CD4-positive, alpha-beta T cell (primary cell): ENCODE results near the gene AGAP1. TPM values are rescaled to one million over a fixed set of nuclear protein-coding genes. Genes with fewer than 3 reads are reported as not detected.

Experiments used
- ATAC-seq: fragments of 200-7000 bp; cut with Tn5 transposase; one replicate; pipeline ENCODE4 v1.10.0; 2022; ENCODE audit warnings: mild to moderate bottlenecking; ENCODE audit not compliant: poor library complexity
- CTCF ChIA-PET: fragments of 350-600 bp; sonication (Branson Sonifier 250); formaldehyde crosslinking; loops from one replicate; lab custom pipeline; 2021; ENCODE audit warnings: antibody characterized with exemption, inconsistent platforms; lab: Charles Lee
- POLR2A ChIA-PET: fragments of 350-600 bp; sonication (Branson Sonifier 250); formaldehyde crosslinking; loops from one replicate; lab custom pipeline; 2021; ENCODE audit warnings: antibody characterized with exemption, inconsistent platforms; lab: Charles Lee
- DNase-seq, 14 experiments: peaks; one replicate each; pipeline ENCODE4 v3.0.0-alpha.2; 2013 to 2020; ENCODE audit warnings: mixed read lengths in 2 of 14
- H3K27ac ChIP-seq, 2 donors: one replicate each; pipeline versions ENCODE4 v1.5.1 to v1.7.0; 2013; ENCODE audit warnings: low read length in 2 of 2, low read depth in 1 of 2, mild to moderate bottlenecking in 1 of 2
- H3K27me3 ChIP-seq, 2 experiments: 1 replicate in 1 of 2; 2 replicates in 1 of 2; pipeline versions ENCODE4 v1.6.1 to v1.7.0; 2013; ENCODE audit warnings: low read length in 2 of 2, control low read depth in 1 of 2, mild to moderate bottlenecking in 1 of 2, moderate library complexity in 1 of 2; ENCODE audit not compliant: insufficient read depth in 2 of 2, control insufficient read depth in 1 of 2
- H3K36me3 ChIP-seq: one replicate; pipeline ENCODE4 v1.6.1; 2013; ENCODE audit warnings: low read length, control low read depth; ENCODE audit not compliant: insufficient read depth
- H3K4me1 ChIP-seq: one replicate; pipeline ENCODE4 v1.6.1; 2013; ENCODE audit warnings: low read length, control low read depth; ENCODE audit not compliant: insufficient read depth
- H3K4me3 ChIP-seq: one replicate; pipeline ENCODE4 v1.5.1; 2013; ENCODE audit warnings: mild to moderate bottlenecking, low read length, moderate library complexity
- H3K9me3 ChIP-seq, 2 experiments: 1 replicate in 1 of 2; 2 replicates in 1 of 2; pipeline versions ENCODE4 v1.6.1 to v1.7.0; 2013; ENCODE audit warnings: low read length in 2 of 2, mild to moderate bottlenecking in 2 of 2, control low read depth in 1 of 2, moderate library complexity in 1 of 2; ENCODE audit not compliant: control insufficient read depth in 1 of 2, insufficient read depth in 1 of 2
- H3K27ac Mint-ChIP-seq: one replicate; pipeline ENCODE4 v1.8.0; 2020; ENCODE audit warnings: mixed read lengths
- H3K27me3 Mint-ChIP-seq: one replicate; pipeline ENCODE4 v1.8.0; 2021; ENCODE audit warnings: mixed read lengths
- H3K36me3 Mint-ChIP-seq: one replicate; pipeline ENCODE4 v1.8.0; 2021; ENCODE audit warnings: low read depth, mixed read lengths
- H3K4me1 Mint-ChIP-seq: one replicate; pipeline ENCODE4 v1.8.0; 2021; ENCODE audit warnings: low read depth, mixed read lengths
- H3K4me3 Mint-ChIP-seq: one replicate; pipeline ENCODE4 v1.8.0; 2020; ENCODE audit warnings: mild to moderate bottlenecking, mixed read lengths
- H3K9me3 Mint-ChIP-seq: one replicate; pipeline ENCODE4 v1.8.0; 2020; ENCODE audit warnings: mixed read lengths
- intact Hi-C, 2 experiments: fragments of 100-400 bp; cut with DNase I in 1 of 2; cut with micrococcal nuclease in 1 of 2; formaldehyde crosslinking; loops; one replicate each; pipeline versions ENCODE4 v1.15.1 to v1.9.0; 2023 to 2025; cut with DNase I, micrococcal nuclease
- total RNA-seq, 174 experiments: library from RNA in 2 of 174; stranded (reverse) in 2 of 174; gene quantifications; one replicate each; pipeline ENCODE4 v1.2.3 and lab custom pipeline; 2021 to 2026
- TF ChIP-seq, protein P1 (sequence below): fragments of 200-600 bp; IDR thresholded peaks from one replicate; pipeline ENCODE4 v1.8.0; 2022; ENCODE audit warnings: antibody characterized with exemption, mild to moderate bottlenecking

The AGAP1 gene
- total RNA-seq, 2 experiments from 2014 or later, result 2.6 to 3.1 TPM

- ATAC-seq, result no peak
- H3K36me3 Mint-ChIP-seq, result no peaks in the 10 kb centered on the region
- Histone ChIP-seq H3K4me1 (no peaks in the 10 kb centered on the region), H3K9me3 (peaks cover 5 to 50% of the 10 kb centered on the region in 2 experiments), H3K27me3 (peaks cover 15 to 47% of the 10 kb centered on the region in 2 experiments), H3K36me3 (no peaks in the 10 kb centered on the region), H3K27ac (no peak overlapping the region), H3K4me3 (no peak overlapping the region)
- peaks cover 62% of the 10 kb centered on the region for H3K27me3 Mint-ChIP-seq
- ChIA-PET CTCF (no interaction called here), POLR2A (no interaction called here)
- intact Hi-C loops, result no loop called here
- H3K27ac Mint-ChIP-seq, result no peak overlapping the region
- no peaks in the 10 kb centered on the region for H3K4me1 Mint-ChIP-seq
- H3K4me3 Mint-ChIP-seq, result no peak overlapping the region
- DNase-seq, result no peak
- TF ChIP-seq, protein P1, sequence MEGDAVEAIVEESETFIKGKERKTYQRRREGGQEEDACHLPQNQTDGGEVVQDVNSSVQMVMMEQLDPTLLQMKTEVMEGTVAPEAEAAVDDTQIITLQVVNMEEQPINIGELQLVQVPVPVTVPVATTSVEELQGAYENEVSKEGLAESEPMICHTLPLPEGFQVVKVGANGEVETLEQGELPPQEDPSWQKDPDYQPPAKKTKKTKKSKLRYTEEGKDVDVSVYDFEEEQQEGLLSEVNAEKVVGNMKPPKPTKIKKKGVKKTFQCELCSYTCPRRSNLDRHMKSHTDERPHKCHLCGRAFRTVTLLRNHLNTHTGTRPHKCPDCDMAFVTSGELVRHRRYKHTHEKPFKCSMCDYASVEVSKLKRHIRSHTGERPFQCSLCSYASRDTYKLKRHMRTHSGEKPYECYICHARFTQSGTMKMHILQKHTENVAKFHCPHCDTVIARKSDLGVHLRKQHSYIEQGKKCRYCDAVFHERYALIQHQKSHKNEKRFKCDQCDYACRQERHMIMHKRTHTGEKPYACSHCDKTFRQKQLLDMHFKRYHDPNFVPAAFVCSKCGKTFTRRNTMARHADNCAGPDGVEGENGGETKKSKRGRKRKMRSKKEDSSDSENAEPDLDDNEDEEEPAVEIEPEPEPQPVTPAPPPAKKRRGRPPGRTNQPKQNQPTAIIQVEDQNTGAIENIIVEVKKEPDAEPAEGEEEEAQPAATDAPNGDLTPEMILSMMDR, result no peak
- peaks cover 6% of the 10 kb centered on the region for H3K9me3 Mint-ChIP-seq
These were observed 663.5 kb downstream of the AGAP1 start for GRCh38 chr2:236157366-236157765.

GRCh38 chr2:236157815-236158498, 664.1 kb downstream of the AGAP1 start:
- H3K27ac Mint-ChIP-seq, result no peak overlapping the region
- H3K9me3 Mint-ChIP-seq, result peaks cover 2% of the 10 kb centered on the region
- no peaks in the 10 kb centered on the region for H3K4me1 ChIP-seq
- peaks cover 21 to 52% of the 10 kb centered on the region in 2 experiments for H3K27me3 ChIP-seq
- POLR2A ChIA-PET, result no interaction called here
- no peaks in the 10 kb centered on the region for H3K4me1 Mint-ChIP-seq
- no peaks in the 10 kb centered on the region for H3K36me3 Mint-ChIP-seq
- H3K4me3 ChIP-seq, result no peak overlapping the region
- CTCF ChIA-PET, result no interaction called here
- H3K9me3 ChIP-seq, result peaks cover 3 to 47% of the 10 kb centered on the region in 2 experiments
- ATAC-seq (no peak), DNase-seq (no peak)
- intact Hi-C loops, result no loop called here
- peaks cover 67% of the 10 kb centered on the region for H3K27me3 Mint-ChIP-seq
- H3K4me3 Mint-ChIP-seq, result no peak overlapping the region
- TF ChIP-seq, protein P1, result no peak
- H3K36me3 ChIP-seq, result no peaks in the 10 kb centered on the region
- H3K27ac ChIP-seq, result no peak overlapping the region

DNA sequence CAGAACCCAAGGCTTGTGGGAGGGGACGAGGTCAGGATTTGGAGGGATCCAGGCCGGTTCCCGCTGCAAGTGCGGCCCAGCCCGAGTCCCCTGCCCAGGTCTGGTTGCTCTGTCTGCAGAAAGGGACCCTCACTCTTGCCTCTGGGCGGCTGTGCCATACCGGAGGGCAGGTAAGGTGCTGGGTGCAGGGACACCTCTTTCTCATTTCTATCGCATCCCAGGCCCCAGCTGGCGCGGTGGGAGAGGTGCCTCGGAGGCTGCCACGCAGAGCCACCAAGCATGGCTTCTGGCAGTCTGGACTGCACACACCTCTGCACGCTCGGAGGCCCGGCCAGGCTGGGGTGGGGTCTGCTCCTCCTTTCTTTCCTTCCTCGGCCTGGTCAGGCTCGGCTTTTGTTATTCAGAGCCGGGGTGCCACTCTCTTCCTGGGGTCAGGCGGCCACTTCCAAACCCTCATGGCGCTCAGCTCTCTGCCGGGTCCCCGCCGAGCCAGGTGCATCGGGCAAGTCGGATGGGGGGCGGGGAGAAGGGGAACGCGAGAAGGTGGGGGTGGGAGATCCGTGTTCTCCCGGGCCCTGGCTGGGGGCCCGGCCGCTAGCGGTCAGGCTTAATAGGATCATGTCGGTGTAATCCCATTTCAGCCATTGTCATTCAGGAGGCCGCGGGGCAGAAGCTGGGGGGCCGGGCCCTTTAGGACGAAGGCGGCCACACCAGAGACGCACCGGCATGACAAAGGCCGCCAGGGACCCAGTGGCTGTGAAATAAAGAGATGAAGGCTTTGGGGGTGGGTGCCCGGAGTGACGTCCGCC, 665.3 kb downstream of the AGAP1 start:
- no peaks in the 10 kb centered on the region for H3K36me3 Mint-ChIP-seq
- peaks cover 0 to 42% of the 10 kb centered on the region in 2 experiments for H3K9me3 ChIP-seq
- DNase-seq (no peak), ATAC-seq (no peak)
- H3K4me3 Mint-ChIP-seq, result no peak overlapping the region
- H3K27me3 ChIP-seq, result peaks cover 27 to 62% of the 10 kb centered on the region in 2 experiments
- no peak overlapping the region for H3K27ac ChIP-seq
- no peaks in the 10 kb centered on the region for H3K4me1 Mint-ChIP-seq
- H3K9me3 Mint-ChIP-seq, result no peaks in the 10 kb centered on the region
- ChIA-PET POLR2A (no interaction called here), CTCF (no interaction called here)
- intact Hi-C loops, result no loop called here
- no peak overlapping the region for H3K27ac Mint-ChIP-seq
- peaks cover 66% of the 10 kb centered on the region for H3K27me3 Mint-ChIP-seq
- no peaks in the 10 kb centered on the region for H3K36me3 ChIP-seq
- H3K4me1 ChIP-seq, result no peaks in the 10 kb centered on the region
- TF ChIP-seq, protein P1, result no peak
- H3K4me3 ChIP-seq, result no peak overlapping the region
